Measurements from ENCODE around the gene SMYD3. TPM values are rescaled to one million over a fixed set of nuclear protein-coding genes. Genes with fewer than 3 reads are reported as not detected.

The SMYD3 gene
- total RNA-seq, 1 experiment from 2014 or later: 25.5 TPM

GRCh38 chr1:245776694-245777332 lies 730.3 kb downstream of the SMYD3 start:
- H3K9me3 ChIP-seq (ENCODE audit: control insufficient read depth, low read depth, low read length): no peaks in the 10 kb centered on the region
- H3K23ac ChIP-seq (ENCODE audit: insufficient read length, low read depth, low read length): no peak overlapping the region
- H2BK12ac ChIP-seq (ENCODE audit: insufficient read length, low read depth, low read length): no peak overlapping the region
- no peak overlapping the region for H3T11ph ChIP-seq (ENCODE audit: low read length)
- H4K91ac ChIP-seq (ENCODE audit: insufficient read length, low read depth, low read length): no peak overlapping the region
- Mint-ChIP-seq H3K4me1 (peaks cover 14 to 18% of the 10 kb centered on the region in 2 experiments), H3K27ac (no peak overlapping the region), H3K27me3 (ENCODE audit: low read depth) (no peaks in the 10 kb centered on the region), H3K36me3 (ENCODE audit: insufficient read depth in 1 of 3, low read depth in 3 of 3) (no peaks in the 10 kb centered on the region; a peak in 1 of 7 replicates), H3K9me3 (peaks cover 2 to 3% of the 10 kb centered on the region in 2 experiments; a peak in 2 of 5 replicates), H3K4me3 (no peak overlapping the region)
- no peak overlapping the region for H4K5ac ChIP-seq (ENCODE audit: insufficient read length, low read depth, low read length)
- no peak for DNase-seq
- H2AFZ ChIP-seq (ENCODE audit: low read length): no peak overlapping the region
- no peak overlapping the region for H3K9ac ChIP-seq (ENCODE audit: extremely low read depth, insufficient read length, low read length)
- no peaks in the 10 kb centered on the region; the same call in 1 of the 2 replicates for H3K4me1 ChIP-seq (ENCODE audit: insufficient read depth, low read length)
- H3K56ac ChIP-seq (ENCODE audit: insufficient read length, low read depth, low read length): no peak overlapping the region
- H3K14ac ChIP-seq (ENCODE audit: insufficient read depth, low read length): no peak overlapping the region
- H3K18ac ChIP-seq (ENCODE audit: insufficient read length, low read depth, low read length): no peak overlapping the region
- TF ChIP-seq, protein P1, sequence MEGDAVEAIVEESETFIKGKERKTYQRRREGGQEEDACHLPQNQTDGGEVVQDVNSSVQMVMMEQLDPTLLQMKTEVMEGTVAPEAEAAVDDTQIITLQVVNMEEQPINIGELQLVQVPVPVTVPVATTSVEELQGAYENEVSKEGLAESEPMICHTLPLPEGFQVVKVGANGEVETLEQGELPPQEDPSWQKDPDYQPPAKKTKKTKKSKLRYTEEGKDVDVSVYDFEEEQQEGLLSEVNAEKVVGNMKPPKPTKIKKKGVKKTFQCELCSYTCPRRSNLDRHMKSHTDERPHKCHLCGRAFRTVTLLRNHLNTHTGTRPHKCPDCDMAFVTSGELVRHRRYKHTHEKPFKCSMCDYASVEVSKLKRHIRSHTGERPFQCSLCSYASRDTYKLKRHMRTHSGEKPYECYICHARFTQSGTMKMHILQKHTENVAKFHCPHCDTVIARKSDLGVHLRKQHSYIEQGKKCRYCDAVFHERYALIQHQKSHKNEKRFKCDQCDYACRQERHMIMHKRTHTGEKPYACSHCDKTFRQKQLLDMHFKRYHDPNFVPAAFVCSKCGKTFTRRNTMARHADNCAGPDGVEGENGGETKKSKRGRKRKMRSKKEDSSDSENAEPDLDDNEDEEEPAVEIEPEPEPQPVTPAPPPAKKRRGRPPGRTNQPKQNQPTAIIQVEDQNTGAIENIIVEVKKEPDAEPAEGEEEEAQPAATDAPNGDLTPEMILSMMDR (conservative IDR thresholded peaks at IDR 0.05): no peak
- H2BK5ac ChIP-seq (ENCODE audit: insufficient read length, low read length): no peak overlapping the region
- no peaks in the 10 kb centered on the region for H3K23me2 ChIP-seq (ENCODE audit: insufficient read length, low read depth, low read length, poor library complexity, severe bottlenecking)
- no peak overlapping the region for H2BK20ac ChIP-seq (ENCODE audit: low read depth, low read length, poor library complexity, severe bottlenecking)
- no peak overlapping the region for H4K8ac ChIP-seq (replicated peaks; ENCODE audit: insufficient read length, low read depth, low read length)
- no peaks in the 10 kb centered on the region for H3K79me1 ChIP-seq (ENCODE audit: insufficient read depth, low read depth, low read length, poor library complexity, severe bottlenecking)
- H4K20me1 ChIP-seq (ENCODE audit: control insufficient read depth, insufficient read depth, insufficient read length): no peaks in the 10 kb centered on the region
- H2BK120ac ChIP-seq (ENCODE audit: low read depth, low read length, poor library complexity, severe bottlenecking): no peak overlapping the region
- H3K27ac ChIP-seq (ENCODE audit: insufficient read length, low read depth, low read length): no peak overlapping the region
- H2AK5ac ChIP-seq (ENCODE audit: insufficient read length, low read length): no peak overlapping the region
- H3K4me2 ChIP-seq (ENCODE audit: insufficient read depth, insufficient read length, low read length): no peak overlapping the region
- H3K79me2 ChIP-seq (ENCODE audit: insufficient read depth, low read length): no peaks in the 10 kb centered on the region
- H3K27me3 ChIP-seq (ENCODE audit: insufficient read depth, low read length): no peaks in the 10 kb centered on the region
- H3K4ac ChIP-seq (ENCODE audit: low read depth, low read length): no peak overlapping the region
- no CpG with 5 or more reads among the region's 5 CpGs for WGBS (ENCODE audit: extremely low coverage, insufficient read length, low lambda C conversion rate)
- no peak overlapping the region for H2BK15ac ChIP-seq (ENCODE audit: low read depth, low read length)

All from H9 (cell line).